H1 (cell line): ENCODE data around the gene MGMT. TPM values are rescaled to one million over a fixed set of nuclear protein-coding genes. Genes with fewer than 3 reads are reported as not detected.

Experiments
- CTCF ChIA-PET: fragments of 300-600 bp; sonication (Branson Sonifier 250); formaldehyde crosslinking; loops from one replicate; lab custom pipeline; 2021; ENCODE audit not compliant: partially characterized antibody; lab: Charles Lee
- POLR2A ChIA-PET: fragments of 300-600 bp; sonication (Branson Sonifier 250); formaldehyde crosslinking; loops from one replicate; lab custom pipeline; 2021; ENCODE audit warnings: inconsistent platforms; ENCODE audit not compliant: partially characterized antibody; lab: Charles Lee
- DNase-seq, 2 experiments: peaks; one replicate each; pipeline versions ENCODE4 v3.0.0 to v3.0.0-alpha.2; 2010 to 2022; ENCODE audit warnings: low spot score in 2 of 2, low read depth in 1 of 2, mixed read lengths in 1 of 2
- FAIRE-seq: peaks from 2 replicates; lab custom pipeline; 2011; peaks lifted over from hg19 to GRCh38; lab: Jason Lieb, UNC
- H2AFZ ChIP-seq: 2 replicates; pipeline ENCODE4 v1.8.1; 2012; ENCODE audit warnings: low read length, inconsistent platforms
- H2AK5ac ChIP-seq: 2 replicates; pipeline ENCODE4 v1.6.1; 2013; ENCODE audit warnings: low read depth, low read length
- H2BK120ac ChIP-seq: replicated peaks from 2 replicates; pipeline ENCODE3; 2013; ENCODE audit warnings: low read depth, low read length, inconsistent platforms
- H2BK12ac ChIP-seq: 2 replicates; pipeline ENCODE4 v1.6.1; 2013; ENCODE audit warnings: low read depth, low read length
- H2BK15ac ChIP-seq: 2 replicates; pipeline ENCODE4 v1.6.1; 2013; ENCODE audit warnings: low read length
- H2BK20ac ChIP-seq: 2 replicates; pipeline ENCODE4 v1.6.1; 2013; ENCODE audit warnings: low read length
- H2BK5ac ChIP-seq: 2 replicates; pipeline ENCODE4 v1.6.1; 2013; ENCODE audit warnings: low read depth, low read length
- H3K14ac ChIP-seq: 2 replicates; pipeline ENCODE4 v1.6.1; 2013; ENCODE audit warnings: inconsistent platforms; ENCODE audit not compliant: insufficient read length
- H3K18ac ChIP-seq: 2 replicates; pipeline ENCODE4 v1.6.1; 2013; ENCODE audit warnings: low read length; ENCODE audit errors: extremely low read depth
- H3K23ac ChIP-seq: 2 replicates; pipeline ENCODE4 v1.6.1; 2013; ENCODE audit warnings: inconsistent platforms; ENCODE audit not compliant: insufficient read length
- H3K23me2 ChIP-seq: 2 replicates; pipeline ENCODE4 v1.6.1; 2013; ENCODE audit warnings: low read depth, low read length
- H3K27ac ChIP-seq: 2 replicates; pipeline ENCODE4 v1.6.1; 2011; ENCODE audit warnings: low read depth, low read length, inconsistent platforms
- H3K27me3 ChIP-seq, 4 experiments: replicated peaks in 1 of 4; 1 replicate in 1 of 4; 2 replicates in 3 of 4; pipeline versions ENCODE4 v1.6.1 to v1.8.1; 2011 to 2013; ENCODE audit warnings: low read length in 3 of 4, mild to moderate bottlenecking in 3 of 4, inconsistent platforms in 2 of 4, mixed read lengths in 2 of 4, moderate library complexity in 1 of 4; ENCODE audit not compliant: control insufficient read depth in 3 of 4, insufficient read depth in 3 of 4; ENCODE audit errors: extremely low read depth in 1 of 4
- H3K36me3 ChIP-seq, 4 experiments: 2 replicates each; pipeline versions ENCODE4 v1.6.1 to v1.8.1; 2011 to 2013; ENCODE audit warnings: mild to moderate bottlenecking in 4 of 4, low read length in 3 of 4, moderate library complexity in 2 of 4, control low read depth in 1 of 4, inconsistent platforms in 1 of 4; ENCODE audit not compliant: insufficient read depth in 4 of 4, control insufficient read depth in 2 of 4
- H3K4ac ChIP-seq: replicated peaks from 2 replicates; pipeline ENCODE3; 2013; ENCODE audit warnings: low read length, low read depth, mixed read lengths, inconsistent platforms; ENCODE audit not compliant: insufficient read length
- H3K4me1 ChIP-seq, 4 experiments: replicated peaks in 1 of 4; 1 replicate in 1 of 4; 2 replicates in 3 of 4; pipeline versions ENCODE4 v1.6.1 to v1.8.1; 2011 to 2013; ENCODE audit warnings: low read length in 3 of 4, inconsistent platforms in 2 of 4, mixed read lengths in 1 of 4; ENCODE audit not compliant: insufficient read depth in 4 of 4, control insufficient read depth in 3 of 4
- H3K4me2 ChIP-seq, 2 experiments: 2 replicates each; pipeline versions ENCODE4 v1.6.1 to v1.8.1; 2011 to 2013; ENCODE audit warnings: low read depth in 2 of 2, low read length in 2 of 2, control low read depth in 1 of 2, inconsistent platforms in 1 of 2, mild to moderate bottlenecking in 1 of 2; ENCODE audit not compliant: insufficient read depth in 1 of 2
- H3K4me3 ChIP-seq, 4 experiments: fragments of 200-600, 300-600 bp in 1 of 4; sonication (generic), shearing (Covaris generic), sonication (Bioruptor Twin) in 1 of 4; 2 replicates each; pipeline versions ENCODE4 v1.5.1 to v1.8.1; 2011 to 2016; ENCODE audit warnings: low read length in 4 of 4, low read depth in 3 of 4, control low read depth in 2 of 4, inconsistent platforms in 2 of 4, mild to moderate bottlenecking in 2 of 4, mixed read lengths in 1 of 4, moderate library complexity in 1 of 4; ENCODE audit not compliant: insufficient read depth in 2 of 4; ENCODE audit errors: extremely low read depth in 1 of 4
- H3K56ac ChIP-seq: replicated peaks from 2 replicates; pipeline ENCODE3; 2013; ENCODE audit warnings: low read depth, mild to moderate bottlenecking, mixed read lengths, low read length, inconsistent platforms; ENCODE audit not compliant: insufficient read length
- H3K79me1 ChIP-seq: 2 replicates; pipeline ENCODE4 v1.6.1; 2013; ENCODE audit warnings: low read depth, low read length, control low read depth
- H3K79me2 ChIP-seq, 2 experiments: 2 replicates each; pipeline versions ENCODE4 v1.6.1 to v1.8.1; 2012 to 2013; ENCODE audit warnings: low read length in 2 of 2, mild to moderate bottlenecking in 2 of 2, inconsistent platforms in 1 of 2; ENCODE audit not compliant: insufficient read depth in 2 of 2, control insufficient read depth in 1 of 2
- H3K9ac ChIP-seq, 4 experiments: replicated peaks in 1 of 4; 1 replicate in 1 of 4; 2 replicates in 3 of 4; pipeline versions ENCODE4 v1.6.1 to v1.8.1; 2011 to 2013; ENCODE audit warnings: low read depth in 3 of 4, low read length in 3 of 4, control low read depth in 2 of 4, mild to moderate bottlenecking in 2 of 4, moderate library complexity in 2 of 4, inconsistent platforms in 1 of 4; ENCODE audit errors: extremely low read depth in 1 of 4
- H3K9me3 ChIP-seq, 2 experiments: 2 replicates each; pipeline versions ENCODE4 v1.6.1 to v1.8.1; 2012 to 2013; ENCODE audit warnings: mild to moderate bottlenecking in 2 of 2, moderate library complexity in 2 of 2, control low read depth in 1 of 2, inconsistent platforms in 1 of 2, low read depth in 1 of 2, low read length in 1 of 2, mixed read lengths in 1 of 2; ENCODE audit not compliant: insufficient read depth in 2 of 2
- H4K20me1 ChIP-seq, 2 experiments: replicated peaks in 1 of 2; 2 replicates each; pipeline versions ENCODE3 to v1.8.1; 2011 to 2013; ENCODE audit warnings: inconsistent platforms in 2 of 2, low read length in 2 of 2, mild to moderate bottlenecking in 1 of 2; ENCODE audit not compliant: insufficient read depth in 2 of 2, control insufficient read depth in 1 of 2
- H4K5ac ChIP-seq: 2 replicates; pipeline ENCODE4 v1.6.1; 2013; ENCODE audit warnings: low read length, low read depth, mixed read lengths, inconsistent platforms; ENCODE audit not compliant: insufficient read length
- H4K8ac ChIP-seq: 2 replicates; pipeline ENCODE4 v1.8.0; 2013; ENCODE audit warnings: mild to moderate bottlenecking, moderate library complexity, low read length, inconsistent platforms; ENCODE audit not compliant: insufficient read depth; ENCODE audit errors: extremely low read depth
- H4K91ac ChIP-seq: replicated peaks from 2 replicates; pipeline ENCODE3; 2013; ENCODE audit warnings: low read length, mixed read lengths, inconsistent platforms; ENCODE audit not compliant: insufficient read length
- ATF3 ChIP-seq: IDR thresholded peaks from 2 replicates; pipeline ENCODE4 v1.6.1; 2011; ENCODE audit warnings: low read depth, mild to moderate bottlenecking, low read length; ENCODE audit not compliant: insufficient read depth
- BCL11A ChIP-seq, 2 experiments: IDR thresholded peaks; one replicate each; pipeline ENCODE4 v1.6.1; 2011; ENCODE audit warnings: low read depth in 2 of 2, low read length in 2 of 2, mild to moderate bottlenecking in 2 of 2
- BRCA1 ChIP-seq: IDR thresholded peaks from 2 replicates; pipeline ENCODE4 v1.6.1; 2012; ENCODE audit warnings: low read depth, low read length, improper control_type of control experiment
- E2F6 ChIP-seq: IDR thresholded peaks from 2 replicates; pipeline ENCODE4 v1.6.1; 2012; ENCODE audit warnings: inconsistent platforms
- EZH2 ChIP-seq: fragments of 200-600 bp; sonication (generic); IDR thresholded peaks from 2 replicates; pipeline ENCODE4 v1.7.1; 2012; ENCODE audit warnings: low read depth, mild to moderate bottlenecking, moderate library complexity, low read length, inconsistent platforms; ENCODE audit not compliant: severe bottlenecking
- HDAC6 ChIP-seq: IDR thresholded peaks from one replicate; pipeline ENCODE4 v1.7.1; 2012; ENCODE audit warnings: low read depth, mild to moderate bottlenecking, inconsistent platforms, low read length, moderate library complexity
- JUN ChIP-seq: IDR thresholded peaks from 2 replicates; pipeline ENCODE4 v1.6.1; 2011; ENCODE audit warnings: low read depth, mild to moderate bottlenecking, improper control_type of control experiment, low read length
- MAX ChIP-seq: IDR thresholded peaks from 2 replicates; pipeline ENCODE4 v1.6.1; 2012; ENCODE audit warnings: inconsistent platforms
- NANOG ChIP-seq: IDR thresholded peaks from 2 replicates; pipeline ENCODE4 v1.6.1; 2011; ENCODE audit warnings: low read length, low read depth, mild to moderate bottlenecking, inconsistent platforms; ENCODE audit not compliant: insufficient read depth, poor library complexity, severe bottlenecking
- POLR2A ChIP-seq, 2 experiments: IDR thresholded peaks; 1 replicate in 1 of 2; 2 replicates in 1 of 2; pipeline ENCODE4 v1.6.1; 2011; ENCODE audit warnings: low read depth in 2 of 2, low read length in 2 of 2, mild to moderate bottlenecking in 2 of 2; ENCODE audit errors: control extremely low read depth in 1 of 2
- POLR2AphosphoS5 ChIP-seq: IDR thresholded peaks from 2 replicates; pipeline ENCODE4 v1.6.1; 2011; ENCODE audit warnings: low read depth, low read length
- SP4 ChIP-seq: IDR thresholded peaks from 2 replicates; pipeline ENCODE4 v1.6.1; 2012; ENCODE audit warnings: low read length, inconsistent platforms
- SRF ChIP-seq: IDR thresholded peaks from 2 replicates; pipeline ENCODE4 v1.6.1; 2011; ENCODE audit warnings: mild to moderate bottlenecking, low read depth, low read length, moderate library complexity
- TAF1 ChIP-seq: IDR thresholded peaks from 2 replicates; pipeline ENCODE4 v1.6.1; 2011; ENCODE audit warnings: mild to moderate bottlenecking, low read depth, low read length
- WGBS, 2 experiments: shearing (Covaris generic) in 1 of 2; methylation state at CpG; one replicate each; pipeline versions ENCODE4 v1.1.6 to v1.1.7; 2013 to 2015; ENCODE audit warnings: low lambda C conversion rate in 2 of 2, mixed read lengths in 2 of 2, inconsistent platforms in 1 of 2, low coverage in 1 of 2, missing lambda C conversion rate in 1 of 2; ENCODE audit not compliant: insufficient replicate concordance in 2 of 2, insufficient coverage in 1 of 2, insufficient read length in 1 of 2; ENCODE audit errors: extremely low coverage in 1 of 2, missing lambda C conversion rate in 1 of 2; 5-methylcytosine and 5-hydroxymethylcytosine counted together
- polyA plus RNA-seq, 7 experiments: library from polyadenylated mRNA; depleted of rRNA in 3 of 7; stranded (reverse) in 5 of 7; unstranded in 2 of 7; fragments of >200 nt in 5 of 7; fragments of 200-250 nt in 2 of 7; gene quantifications; 1 replicate in 5 of 7; 2 replicates in 1 of 7; 4 replicates in 1 of 7; pipeline versions ENCODE4 v1.2.1 to v1.2.3, GENCODE V29; 2011 to 2013; ENCODE audit warnings: missing spikeins in 2 of 7, mixed read lengths in 2 of 7
- total RNA-seq: library from RNA; stranded (reverse); fragmentation: NEBNext Ultra II Directional; extraction: Animal tissue kit (Norgen Biotek cat#: 25700); gene quantifications from 2 replicates; pipeline ENCODE4 v1.2.1, GENCODE V29; 2021

MGMT gene
- total and polyA plus RNA-seq, 2 of the 8 experiments (the other 6 are each of a cell fraction or from before 2014, with no cell fraction given) = 9.9 to 10.7 TPM

- no peak overlapping the region for H2BK15ac ChIP-seq
- H3K56ac ChIP-seq = no peak overlapping the region
- H3K36me3 ChIP-seq = no peaks in the 10 kb centered on the region
- H3K4ac ChIP-seq = no peak overlapping the region
- no peak overlapping the region for H4K8ac ChIP-seq
- H2AFZ ChIP-seq = no peak overlapping the region
- H3K18ac ChIP-seq = no peak overlapping the region
- no peak overlapping the region for H3K4me3 ChIP-seq
- H3K4me2 ChIP-seq = no peak overlapping the region
- no peak overlapping the region for H3K14ac ChIP-seq
- no peaks in the 10 kb centered on the region for H4K20me1 ChIP-seq
- H2BK120ac ChIP-seq = no peak overlapping the region
- H2BK12ac ChIP-seq = no peak overlapping the region
- no peaks in the 10 kb centered on the region for H3K23me2 ChIP-seq
- peaks cover 8 to 20% of the 10 kb centered on the region in 2 experiments; a peak in 3 of 4 replicates for H3K9me3 ChIP-seq
- H3K4me1 ChIP-seq = peaks cover 0 to 5% (median under 1%) of the 10 kb centered on the region in 4 experiments; a peak in 4 of 7 replicates
- no peaks in the 10 kb centered on the region for H3K27me3 ChIP-seq
- no peaks in the 10 kb centered on the region for H3K79me2 ChIP-seq
- no peak overlapping the region for H3K27ac ChIP-seq
- ChIA-PET CTCF (interaction anchor here (0.6 kb wide), 3 partner anchors 138 to 432 kb away, joined by 3 to 5 read pairs (median 4); no protein-coding TSS in a partner anchor), POLR2A (interaction anchor here (1.3 kb wide), 1 partner anchor 13 kb away, joined by 3 read pairs; no protein-coding TSS in a partner anchor)
- FAIRE-seq (no peak), DNase-seq (no peak)
- no peak overlapping the region for H3K9ac ChIP-seq
- H4K5ac ChIP-seq = no peak overlapping the region
- no peak overlapping the region for H2BK5ac ChIP-seq
- H4K91ac ChIP-seq = no peak overlapping the region
- H3K23ac ChIP-seq = no peak overlapping the region
- H2AK5ac ChIP-seq = no peak overlapping the region
- no peak overlapping the region for H2BK20ac ChIP-seq
- no peaks in the 10 kb centered on the region for H3K79me1 ChIP-seq
- WGBS, 2 experiments = 74% methylated on average over 10 of the region's 10 CpGs; no CpG with 5 or more reads in 1 of the 2 experiments
- TF ChIP-seq POLR2A (IDR thresholded peaks at IDR 0.05; ENCODE audit: control extremely low read depth in 1 of 2, low read depth in 2 of 2, low read length in 2 of 2) = no peak
- no peak for TF ChIP-seq SRF
- TF ChIP-seq ATF3 = no peak
- TF ChIP-seq POLR2AphosphoS5 = no peak
- TF ChIP-seq NANOG = no peak
- no peak for TF ChIP-seq SP4
- TF ChIP-seq JUN = no peak
- no peak for TF ChIP-seq TAF1
- TF ChIP-seq MAX = no peak
- no peak for TF ChIP-seq HDAC6
- no peak for TF ChIP-seq EZH2
- TF ChIP-seq E2F6 = no peak
- TF ChIP-seq BRCA1 = no peak
- no peak for TF ChIP-seq BCL11A (IDR thresholded peaks at IDR 0.05; ENCODE audit: low read depth in 2 of 2, low read length in 2 of 2)
Observed at GRCh38 chr10:129730993-129731325, 263.9 kb downstream of the MGMT start.
